HG03460 (cell line): ENCODE results near the gene GAB3.

Source experiments
- ATAC-seq: cut with Tn5 transposase; IDR thresholded peaks from one replicate; pipeline ENCODE4 v1.9.1; 2021; ENCODE audit not compliant: unreplicated experiment

GAB3 gene, protein sequence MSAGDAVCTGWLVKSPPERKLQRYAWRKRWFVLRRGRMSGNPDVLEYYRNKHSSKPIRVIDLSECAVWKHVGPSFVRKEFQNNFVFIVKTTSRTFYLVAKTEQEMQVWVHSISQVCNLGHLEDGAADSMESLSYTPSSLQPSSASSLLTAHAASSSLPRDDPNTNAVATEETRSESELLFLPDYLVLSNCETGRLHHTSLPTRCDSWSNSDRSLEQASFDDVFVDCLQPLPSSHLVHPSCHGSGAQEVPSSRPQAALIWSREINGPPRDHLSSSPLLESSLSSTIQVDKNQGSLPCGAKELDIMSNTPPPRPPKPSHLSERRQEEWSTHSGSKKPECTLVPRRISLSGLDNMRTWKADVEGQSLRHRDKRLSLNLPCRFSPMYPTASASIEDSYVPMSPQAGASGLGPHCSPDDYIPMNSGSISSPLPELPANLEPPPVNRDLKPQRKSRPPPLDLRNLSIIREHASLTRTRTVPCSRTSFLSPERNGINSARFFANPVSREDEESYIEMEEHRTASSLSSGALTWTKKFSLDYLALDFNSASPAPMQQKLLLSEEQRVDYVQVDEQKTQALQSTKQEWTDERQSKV

DNA sequence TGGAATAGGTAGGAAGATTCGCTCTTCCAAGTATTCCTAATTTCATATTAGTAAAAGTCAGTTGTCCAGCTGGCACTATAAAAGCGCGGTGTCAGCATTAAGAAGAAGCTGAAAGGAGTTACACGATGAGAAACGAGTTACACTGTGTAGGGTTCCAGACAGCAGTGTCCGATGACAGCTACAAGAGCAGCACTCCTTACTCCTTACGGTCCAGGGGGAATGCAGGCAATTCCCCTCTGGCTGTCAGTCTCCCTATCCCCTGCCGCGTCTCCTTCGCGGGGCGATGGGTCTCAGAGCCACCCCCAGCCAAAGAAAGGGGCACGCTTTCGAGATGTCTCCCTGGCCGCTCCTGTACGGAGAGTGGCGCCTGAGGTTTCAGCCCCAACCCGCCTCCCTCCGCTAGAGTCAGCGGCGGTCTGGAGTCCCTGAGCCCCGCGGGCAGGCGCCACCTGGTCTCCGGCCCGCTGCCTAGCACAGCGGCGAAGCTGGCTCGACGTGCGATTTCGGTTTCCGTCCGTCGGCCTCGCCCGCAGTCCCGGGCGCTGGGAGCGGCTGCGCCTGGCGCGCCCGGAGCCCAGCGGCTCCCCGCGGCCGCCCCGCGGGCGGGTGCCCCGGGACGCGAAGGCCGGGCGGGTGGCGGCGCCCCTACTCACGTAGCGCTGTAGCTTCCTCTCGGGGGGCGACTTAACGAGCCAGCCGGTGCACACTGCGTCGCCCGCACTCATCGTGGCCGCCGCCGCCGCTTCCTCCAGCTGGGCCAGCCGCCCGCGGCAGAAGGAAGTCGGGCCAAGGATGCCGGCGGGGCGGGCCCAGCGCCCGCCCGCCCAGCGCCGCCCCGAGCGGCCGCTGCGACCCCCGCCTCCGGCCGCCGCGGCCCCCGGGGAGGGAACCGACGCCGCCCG, at the start of gene GAB3:
Gene GAB3 (minus strand): TSS at position 777 of the 902 bp plus-strand sequence. CDS start 52 bp downstream, at position 725.
- ATAC-seq, result peak; percentile 68

DNA sequence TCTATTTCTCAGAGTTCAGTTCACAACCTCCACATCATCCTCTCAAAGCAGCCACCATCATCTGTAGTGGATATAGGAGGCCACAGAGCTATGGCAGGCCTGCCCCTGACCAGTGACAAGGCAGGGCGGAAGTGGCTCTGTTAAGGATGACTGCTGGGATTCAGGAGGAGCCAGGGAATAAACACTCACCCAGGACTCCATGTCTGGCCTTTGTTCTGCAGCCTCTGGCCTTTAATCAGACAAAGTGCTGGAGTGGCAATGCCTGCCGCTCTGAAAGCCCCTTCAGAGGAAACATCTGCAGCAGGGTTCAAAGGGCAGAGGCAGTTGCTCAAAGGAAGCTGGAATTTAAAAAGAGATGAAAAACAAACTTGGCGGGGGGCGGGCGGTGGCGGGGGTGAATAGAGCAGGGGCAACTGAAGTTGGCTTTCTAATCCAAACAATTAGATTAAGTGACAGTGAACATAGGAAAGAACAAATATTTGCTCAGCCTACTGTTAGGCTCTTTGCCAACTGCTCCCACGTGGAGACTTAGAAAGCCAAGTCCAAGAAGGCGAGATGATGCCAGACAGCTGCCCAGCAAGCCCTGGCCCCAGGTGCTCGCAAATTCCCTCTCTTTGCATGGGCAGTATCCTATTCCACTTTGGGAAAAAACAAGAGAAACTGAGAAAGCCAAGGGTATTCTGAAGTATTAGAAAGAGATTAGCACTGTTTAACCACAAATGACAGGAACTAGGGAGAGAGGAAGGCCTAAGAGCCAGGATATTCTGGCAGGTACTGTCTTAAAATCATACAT, 48.9 kb upstream of the GAB3 start:
- ATAC-seq, result no peak

DNA sequence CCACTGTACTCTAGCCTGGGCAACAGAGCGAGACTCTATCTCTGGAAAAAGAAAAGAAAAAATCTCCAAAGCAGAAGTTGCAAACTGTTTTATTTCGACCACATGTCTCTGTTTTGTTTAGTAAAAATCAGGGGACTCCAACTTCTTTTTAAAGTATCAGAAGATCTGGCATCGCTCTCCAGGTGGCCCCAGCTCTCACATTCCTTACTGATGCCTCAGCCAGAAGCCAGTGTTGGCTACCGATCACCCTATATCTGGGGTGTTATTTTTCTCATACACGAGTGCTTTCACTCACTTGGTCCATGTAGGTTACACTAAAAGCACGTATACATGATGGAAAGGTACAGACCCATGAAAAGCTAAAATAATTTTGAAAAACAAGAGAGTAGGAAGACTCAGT, 46.1 kb upstream of the GAB3 start:
- no peak for ATAC-seq

DNA sequence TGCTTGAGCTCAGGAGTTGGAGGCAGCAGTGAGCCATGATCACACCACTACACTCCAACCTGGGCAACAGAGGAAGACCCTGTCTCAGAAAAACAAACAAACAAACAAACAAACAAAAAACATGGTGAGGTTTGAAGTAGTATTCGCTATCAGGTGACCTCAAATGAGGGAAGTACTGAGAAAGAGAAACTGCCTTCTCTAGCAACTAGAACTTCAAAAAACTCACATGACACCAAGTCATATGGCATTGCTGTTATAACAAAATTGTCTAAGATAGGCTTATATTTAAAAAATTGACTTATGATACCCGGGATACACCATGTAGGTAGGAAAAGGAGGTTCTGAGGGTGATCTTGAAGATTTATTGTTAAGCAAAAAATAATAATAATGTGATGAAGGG, 44.1 kb upstream of the GAB3 start:
- no peak for ATAC-seq

DNA sequence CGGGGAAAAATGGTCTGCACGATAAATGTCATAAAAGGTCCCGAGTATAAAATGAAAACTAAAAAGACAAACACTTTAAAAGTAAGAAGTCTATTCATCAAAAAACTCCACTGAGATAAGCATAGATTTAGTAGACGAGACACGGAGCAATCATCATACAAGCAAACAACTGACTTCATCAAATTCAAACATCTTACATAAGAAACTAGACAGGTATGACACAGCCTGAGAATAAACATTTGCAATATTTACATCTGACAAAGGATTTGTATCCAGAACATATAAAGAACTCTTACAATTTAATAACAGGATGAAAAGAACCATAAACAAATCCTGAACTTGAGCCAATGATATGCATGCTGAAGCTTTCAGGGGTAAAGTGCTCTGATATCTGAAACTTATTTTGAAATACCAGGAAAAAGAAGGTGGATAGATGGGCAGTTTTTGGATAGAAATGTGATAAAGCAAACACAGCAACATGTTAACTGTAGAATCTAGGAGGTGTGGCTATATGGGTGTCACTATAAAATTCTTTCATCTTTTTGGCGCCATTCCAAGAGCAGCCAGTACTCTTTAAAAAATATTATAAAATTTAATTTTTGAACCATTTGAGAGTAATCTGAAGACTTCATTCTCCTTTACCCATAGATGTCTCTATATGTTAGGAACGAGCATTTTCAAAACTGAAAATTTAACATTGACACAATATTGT, 42.4 kb upstream of the GAB3 start:
- ATAC-seq, result no peak

DNA sequence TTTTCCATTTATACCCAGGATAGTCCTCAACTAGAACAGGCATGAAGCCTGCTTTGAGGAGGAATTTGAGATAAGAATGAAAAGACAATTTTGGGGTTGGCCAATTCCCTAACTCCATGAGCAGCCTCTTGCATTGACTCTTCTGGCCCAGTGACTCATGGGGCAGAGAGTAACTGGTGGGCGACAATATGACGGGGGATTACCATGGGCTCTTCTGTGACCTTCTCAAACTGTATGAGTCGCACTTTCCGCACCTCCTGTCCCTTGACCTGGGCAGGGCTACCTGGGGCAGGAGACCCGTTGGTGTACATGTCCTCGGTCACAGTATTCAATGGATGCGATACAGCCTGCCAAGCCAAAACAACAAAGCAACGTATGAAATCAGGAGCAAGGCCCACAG, 41.1 kb upstream of the GAB3 start:
- ATAC-seq, result no peak

DNA sequence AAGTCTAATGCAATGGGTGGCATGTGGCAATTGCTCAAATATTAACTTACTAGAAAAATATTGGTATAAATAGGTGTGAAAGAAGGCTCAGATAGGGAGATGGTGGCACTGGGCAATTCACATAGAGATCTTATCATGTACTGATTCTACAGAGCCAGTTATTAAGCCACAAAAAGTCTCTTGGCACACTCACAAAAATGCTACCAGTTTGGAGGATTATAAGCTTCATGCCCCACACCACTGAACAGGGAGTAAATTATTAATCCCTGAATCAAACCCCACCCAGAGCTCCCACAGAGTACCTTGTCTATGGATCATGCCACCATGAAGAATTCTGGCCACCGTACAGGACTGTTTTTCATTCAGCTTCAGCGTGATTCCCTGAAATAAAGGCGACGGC, 40.6 kb upstream of the GAB3 start:
- ATAC-seq, result no peak

DNA sequence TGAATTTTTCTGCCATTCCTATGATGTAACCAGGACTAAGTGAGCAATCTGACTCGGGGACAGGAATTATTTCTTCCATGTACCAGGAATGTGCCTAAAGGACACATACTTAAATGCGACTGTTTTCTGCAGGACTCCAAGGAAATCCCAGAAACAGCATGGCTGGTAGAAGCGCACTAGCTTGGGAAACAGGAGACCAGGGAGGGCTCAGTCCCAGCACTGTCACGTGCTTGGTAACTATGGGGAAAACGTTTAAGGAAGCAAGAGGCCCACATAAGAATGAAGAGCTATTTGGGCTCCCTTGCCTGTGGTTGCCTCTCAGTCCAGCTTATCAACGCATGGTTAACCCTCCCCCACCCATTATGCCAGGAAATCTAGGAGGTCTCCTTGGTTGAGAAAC, 34.8 kb upstream of the GAB3 start:
- ATAC-seq, result no peak

DNA sequence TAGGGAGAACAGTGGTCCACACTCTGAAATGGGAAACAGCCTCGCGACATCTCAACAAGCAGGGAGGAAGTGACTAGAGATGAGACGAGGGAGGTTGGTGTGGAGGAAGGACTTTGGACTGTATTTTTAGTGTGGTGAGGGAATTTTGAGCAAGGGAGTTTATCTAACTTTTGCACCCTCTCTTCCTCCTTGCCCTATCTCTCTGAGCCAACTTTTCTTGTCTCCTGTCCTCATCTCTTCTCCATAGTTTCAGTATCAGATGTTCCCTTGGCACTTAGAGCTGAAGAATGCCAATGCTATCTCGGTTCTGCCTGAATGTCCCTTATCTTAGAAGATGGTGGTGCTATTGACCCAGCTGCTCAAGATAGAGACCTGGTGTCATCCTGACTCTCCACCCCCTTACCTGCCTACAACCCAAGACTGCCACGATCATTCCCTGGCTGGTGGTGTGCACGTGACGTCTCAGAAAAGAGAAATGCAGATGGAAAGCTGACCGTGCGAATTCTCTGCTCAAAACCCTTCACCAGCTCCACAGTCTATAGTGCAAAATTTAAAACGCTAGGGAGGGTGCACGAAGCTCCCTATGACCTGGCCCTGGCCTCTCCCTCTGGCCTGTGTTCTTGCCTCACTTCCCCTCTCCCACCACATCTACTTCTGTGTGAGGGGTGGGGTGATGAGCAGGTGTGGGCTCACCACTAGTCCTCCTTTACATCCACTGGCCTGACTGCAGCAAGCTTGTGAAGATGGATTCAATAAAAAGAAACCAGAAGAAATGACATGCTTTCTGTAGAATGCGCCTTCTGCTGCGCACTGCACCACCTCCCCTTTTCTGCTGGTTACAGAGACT, 33.5 kb upstream of the GAB3 start:
- ATAC-seq, result no peak

DNA sequence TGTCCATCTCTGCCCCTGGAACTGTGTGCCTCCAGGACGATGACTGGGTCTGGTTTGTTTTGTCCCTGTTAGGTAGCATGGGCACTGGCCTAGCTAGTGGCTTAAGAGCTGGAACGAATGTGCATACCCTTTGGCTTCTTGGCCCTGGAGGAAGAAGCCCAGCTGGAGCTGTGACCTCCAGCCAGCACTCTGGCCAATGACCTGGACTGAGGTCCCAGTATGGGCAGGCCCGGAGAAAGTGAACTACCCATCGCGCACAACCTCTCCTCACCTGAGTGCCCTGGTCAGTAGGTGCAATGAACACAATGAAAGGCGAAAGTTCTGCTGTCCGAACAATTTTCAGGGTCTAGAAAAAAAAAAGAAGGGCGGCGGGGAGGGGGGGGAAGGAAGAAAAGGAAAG, 30.1 kb upstream of the GAB3 start:
- no peak for ATAC-seq

DNA sequence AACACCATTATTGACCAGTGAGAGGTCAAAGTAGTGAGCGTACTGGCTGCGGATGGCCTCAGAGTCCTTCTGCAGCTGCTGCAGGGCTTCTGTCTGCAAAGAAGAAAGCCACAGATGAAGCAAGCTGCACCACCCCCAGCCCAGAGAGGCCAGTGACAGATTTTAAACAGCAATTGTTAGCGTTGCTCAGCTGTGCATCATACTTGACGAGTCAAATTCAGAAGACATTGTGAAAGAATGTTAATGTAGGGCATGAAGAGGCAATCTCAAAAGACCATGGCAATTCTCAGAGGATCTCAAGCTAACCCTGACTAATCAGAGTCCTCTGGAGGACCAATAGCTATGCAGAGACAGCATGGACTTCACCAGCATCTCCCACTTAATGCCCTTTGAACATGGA, 28.4 kb upstream of the GAB3 start:
- ATAC-seq, result no peak

DNA sequence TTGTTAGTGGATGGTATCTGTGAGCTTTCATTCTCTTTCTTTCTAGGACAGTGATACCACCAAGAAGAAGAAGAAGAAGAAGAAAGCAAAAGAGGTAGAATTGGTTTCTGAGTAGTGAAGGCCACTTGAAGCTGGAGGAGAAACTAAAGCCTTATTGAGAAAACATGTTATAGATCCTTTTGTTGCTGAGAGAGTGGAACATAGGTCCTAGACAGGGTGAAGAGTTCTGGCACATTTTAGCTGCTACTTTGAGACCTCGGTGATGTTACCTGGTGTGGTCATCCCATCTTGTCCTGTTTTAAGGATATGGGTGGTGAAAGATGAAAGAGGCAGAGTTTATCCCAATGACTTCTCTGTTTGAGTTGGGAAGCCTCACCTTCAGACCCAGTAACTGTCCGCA, 25.9 kb upstream of the GAB3 start:
- ATAC-seq, result no peak

DNA sequence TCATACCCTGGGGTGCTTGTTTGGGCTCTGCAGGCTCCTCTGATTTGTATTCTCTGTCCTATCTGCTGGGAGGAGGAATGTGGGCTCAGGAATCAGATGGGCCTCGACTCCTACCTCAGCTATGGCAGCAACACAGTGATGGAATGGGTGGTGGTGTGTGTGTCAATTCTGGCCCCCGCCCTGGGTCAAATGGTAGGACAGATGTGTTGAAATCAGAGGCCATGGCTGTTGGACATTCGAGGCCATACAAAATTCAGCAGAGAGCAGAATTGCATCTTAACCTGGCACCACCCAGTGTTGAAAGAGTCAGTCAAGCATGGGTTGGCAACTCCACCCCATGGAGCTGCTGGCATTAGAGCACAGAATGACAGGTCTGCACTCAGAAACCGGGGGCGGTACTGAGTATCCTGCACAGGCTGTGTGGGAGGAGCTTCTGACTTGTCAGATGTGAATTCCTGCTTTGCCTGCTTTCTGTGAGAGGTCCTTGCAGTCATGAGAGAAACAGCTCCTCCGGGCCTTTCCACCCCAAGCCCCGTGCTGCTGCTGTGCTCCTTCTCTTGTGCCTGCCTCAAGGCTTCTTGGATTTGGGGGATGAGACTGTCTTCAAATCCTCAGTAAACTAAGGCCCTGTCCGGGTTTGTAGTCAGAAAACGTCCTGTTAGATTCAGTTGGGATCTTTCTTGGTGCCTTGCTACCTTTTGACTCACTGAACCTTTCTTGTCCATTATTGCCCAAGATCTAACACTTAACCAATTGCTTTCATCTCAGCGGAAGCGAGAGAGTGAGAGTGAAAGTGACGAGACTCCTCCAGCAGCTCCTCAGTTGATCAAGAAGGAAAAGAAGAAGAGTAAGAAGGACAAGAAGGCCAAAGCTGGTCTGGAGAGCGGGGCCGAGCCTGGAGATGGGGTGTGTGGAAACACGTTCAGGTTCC, 24.8 kb upstream of the GAB3 start:
- no peak for ATAC-seq

DNA sequence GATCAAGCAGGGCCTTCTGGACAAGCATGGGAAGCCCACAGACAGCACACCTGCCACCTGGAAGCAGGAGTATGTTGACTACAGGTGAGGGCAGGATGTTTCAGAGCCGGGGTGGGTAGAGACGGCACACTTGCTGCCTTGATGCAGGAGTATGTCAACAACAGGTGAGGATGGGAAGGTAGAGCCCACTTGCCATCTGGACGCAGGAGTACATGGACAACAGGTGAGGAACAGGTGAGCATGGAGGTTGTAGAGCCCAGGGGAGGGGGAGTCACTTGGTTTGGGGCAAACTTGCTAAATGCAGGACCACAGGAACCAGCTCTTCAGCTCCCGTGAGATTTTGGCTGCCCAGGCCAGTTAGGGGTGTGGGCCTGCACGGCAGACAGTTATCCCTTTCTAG, 23.7 kb upstream of the GAB3 start:
- no peak for ATAC-seq

DNA sequence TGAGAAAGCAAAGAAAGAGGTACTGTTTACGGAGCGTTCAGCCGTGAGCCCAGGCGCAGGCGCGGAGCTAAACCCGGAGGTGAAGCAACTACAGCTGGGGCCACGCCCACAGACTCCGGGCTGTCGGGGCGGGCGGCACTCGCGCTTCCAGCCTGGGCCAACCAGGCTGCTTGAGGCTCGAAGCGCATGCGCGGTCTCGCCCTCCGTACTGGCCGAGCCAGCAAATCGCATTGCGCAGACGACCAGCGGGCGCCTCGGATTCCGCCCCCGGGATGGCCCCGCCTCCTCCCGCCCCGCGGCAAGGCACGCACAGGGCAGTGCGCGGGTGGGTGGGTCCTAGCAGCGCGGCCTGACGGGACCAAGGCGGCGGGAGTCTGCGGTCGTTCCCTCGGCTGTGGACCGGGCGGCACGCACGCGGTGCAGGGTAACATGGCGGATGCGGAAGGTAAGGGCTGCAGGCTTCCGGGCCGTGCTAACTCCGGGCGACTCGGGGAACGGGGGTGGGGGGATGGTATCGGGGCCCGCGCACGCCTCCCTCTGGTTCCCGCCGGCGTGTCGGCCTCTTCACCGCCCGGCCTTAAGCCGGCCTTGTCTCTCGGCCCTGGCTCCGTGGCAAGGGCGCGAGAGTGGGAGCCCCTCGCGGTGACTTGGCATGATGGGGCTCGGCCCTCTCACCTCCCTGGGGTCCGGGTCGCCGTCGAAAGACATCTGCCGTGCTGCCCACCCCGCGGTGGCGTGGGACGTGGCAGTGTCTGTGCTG, 11.8 kb upstream of the GAB3 start, which contains the start of gene DKC1:
Gene DKC1 (plus strand): TSS at position 328 of the 760 bp plus-strand sequence. CDS start 102 bp downstream, at position 430.
- peak; percentile 89 for ATAC-seq

DNA sequence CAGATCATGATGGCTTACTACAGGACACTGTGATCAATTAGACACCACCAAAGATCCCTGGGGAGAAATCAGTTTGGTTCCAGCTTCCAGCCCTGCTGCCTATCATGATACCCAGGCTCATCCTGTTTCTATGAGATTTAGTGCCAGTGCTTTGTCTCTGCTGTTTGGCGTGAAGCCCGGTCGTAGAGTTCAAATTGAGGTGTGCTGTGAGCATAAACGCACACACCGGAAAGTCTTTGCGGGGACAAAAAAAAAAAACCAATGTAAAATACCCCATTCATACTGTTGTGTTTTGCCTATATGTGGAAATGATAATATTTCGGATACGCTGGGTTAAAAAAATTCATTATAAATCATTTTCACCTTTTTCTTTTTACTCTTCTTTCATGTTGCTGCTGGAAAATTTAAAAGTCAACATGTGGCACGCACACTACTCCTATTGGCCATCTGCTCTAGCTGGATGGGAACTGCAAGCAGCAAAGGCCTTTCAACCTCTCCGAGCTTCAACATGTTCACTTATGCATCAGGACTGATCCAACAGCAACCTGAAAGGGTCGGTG, 11.2 kb upstream of the GAB3 start:
- no peak for ATAC-seq

DNA sequence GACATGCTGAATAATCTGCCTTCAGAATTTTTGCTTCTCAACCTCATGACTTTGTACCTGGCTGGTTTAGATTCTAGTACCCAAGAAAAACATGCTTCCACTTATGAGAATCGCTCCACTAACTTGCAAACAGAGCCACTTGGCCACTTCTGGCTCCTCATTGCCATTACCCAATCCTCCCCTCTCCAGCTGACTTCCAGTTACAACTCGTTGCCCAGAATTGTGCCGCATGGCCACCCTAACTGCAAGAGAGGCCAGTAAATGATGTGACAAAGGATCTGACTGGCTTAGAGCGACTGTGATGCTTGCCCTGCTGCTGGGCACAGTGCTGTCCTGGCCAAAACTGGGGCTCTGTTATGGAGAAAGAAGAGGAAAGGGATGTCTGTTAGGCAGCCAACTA, 7.8 kb upstream of the GAB3 start:
- no peak for ATAC-seq
